ENCODE measurements around the gene MGAT3. TPM values are rescaled to one million over a fixed set of nuclear protein-coding genes. Genes with fewer than 3 reads are reported as not detected.
"Not testable (repeated sequence)": the region's sequence is repeated elsewhere in the genome, so short reads cannot be mapped to it uniquely, and the experiment has no call there.

MGAT3 gene
- total and polyA plus RNA-seq, 12 donors: 0.42 to 6.9 (median 1.7) TPM

DNA sequence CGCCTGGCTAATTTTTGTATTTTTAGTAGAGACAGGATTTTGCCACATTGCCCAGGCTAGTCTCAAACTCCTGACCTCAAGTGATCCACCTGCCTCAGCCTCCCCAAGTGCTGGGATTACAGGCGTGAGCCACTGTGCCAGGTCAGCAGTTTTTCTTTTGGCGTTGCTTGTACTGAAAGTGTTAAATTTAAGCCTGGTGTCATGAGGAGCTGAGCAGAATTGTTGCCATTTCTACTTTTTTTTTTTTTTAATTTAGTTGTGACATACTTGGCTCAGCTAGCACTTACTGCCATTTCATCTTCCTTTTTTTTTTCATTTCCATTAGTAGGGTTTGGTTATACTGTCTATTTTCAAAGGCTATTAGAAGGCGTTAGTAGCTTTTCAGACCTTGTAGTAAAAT, 46.5 kb upstream of the MGAT3 start:
- DNase-seq: no peak
- no peaks in the 10 kb centered on the region for H3K9me3 ChIP-seq (replicated peaks in 1 of 3)
- no peak overlapping the region for H3K4me3 ChIP-seq
- no peak for TF ChIP-seq POLR2A (IDR thresholded peaks at IDR 0.05)
- TF ChIP-seq, protein P1, sequence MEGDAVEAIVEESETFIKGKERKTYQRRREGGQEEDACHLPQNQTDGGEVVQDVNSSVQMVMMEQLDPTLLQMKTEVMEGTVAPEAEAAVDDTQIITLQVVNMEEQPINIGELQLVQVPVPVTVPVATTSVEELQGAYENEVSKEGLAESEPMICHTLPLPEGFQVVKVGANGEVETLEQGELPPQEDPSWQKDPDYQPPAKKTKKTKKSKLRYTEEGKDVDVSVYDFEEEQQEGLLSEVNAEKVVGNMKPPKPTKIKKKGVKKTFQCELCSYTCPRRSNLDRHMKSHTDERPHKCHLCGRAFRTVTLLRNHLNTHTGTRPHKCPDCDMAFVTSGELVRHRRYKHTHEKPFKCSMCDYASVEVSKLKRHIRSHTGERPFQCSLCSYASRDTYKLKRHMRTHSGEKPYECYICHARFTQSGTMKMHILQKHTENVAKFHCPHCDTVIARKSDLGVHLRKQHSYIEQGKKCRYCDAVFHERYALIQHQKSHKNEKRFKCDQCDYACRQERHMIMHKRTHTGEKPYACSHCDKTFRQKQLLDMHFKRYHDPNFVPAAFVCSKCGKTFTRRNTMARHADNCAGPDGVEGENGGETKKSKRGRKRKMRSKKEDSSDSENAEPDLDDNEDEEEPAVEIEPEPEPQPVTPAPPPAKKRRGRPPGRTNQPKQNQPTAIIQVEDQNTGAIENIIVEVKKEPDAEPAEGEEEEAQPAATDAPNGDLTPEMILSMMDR (IDR thresholded peaks at IDR 0.05): no peak
- H3K27me3 ChIP-seq: no peaks in the 10 kb centered on the region
- 82 to 90% (median 84%) methylated on average over 4 of the region's 4 CpGs for WGBS, 4 donors
- intact Hi-C loops (cut with DNase I): no loop called here
- H3K36me3 ChIP-seq (replicated peaks in 1 of 2): peaks cover 0 to 1% of the 10 kb centered on the region in 2 donors
- no peak overlapping the region for H3K27ac ChIP-seq
- peaks cover 0 to 20% of the 10 kb centered on the region in 2 donors for H3K4me1 ChIP-seq (replicated peaks in 1 of 2)

- H3K27ac ChIP-seq; intact Hi-C loops (cut with DNase I); H3K4me3 ChIP-seq; DNase-seq; H3K9me3 ChIP-seq (replicated peaks in 1 of 3); H3K27me3 ChIP-seq: not testable (repeated sequence)
- Histone ChIP-seq H3K36me3 (replicated peaks in 1 of 2) (peaks cover 0 to 18% of the 10 kb centered on the region in 2 donors), H3K4me1 (replicated peaks in 1 of 2) (peaks cover 0 to 21% of the 10 kb centered on the region in 2 donors)
- 81 to 90% (median 86%) methylated on average over 11 of the region's 11 CpGs for WGBS, 4 donors
Observed at GRCh38 chr22:39411828-39412365, 44.9 kb upstream of the MGAT3 start.

- intact Hi-C loops (cut with DNase I); H3K9me3 ChIP-seq (replicated peaks in 1 of 3); H3K27ac ChIP-seq; H3K4me3 ChIP-seq; DNase-seq; H3K27me3 ChIP-seq: not testable (repeated sequence)
- peaks cover 0 to 21% of the 10 kb centered on the region in 2 donors for H3K4me1 ChIP-seq (replicated peaks in 1 of 2)
- peaks cover 0 to 31% of the 10 kb centered on the region in 2 donors for H3K36me3 ChIP-seq (replicated peaks in 1 of 2)
- 91 to 94% (median 92%) methylated on average over 7 of the region's 7 CpGs for WGBS, 4 donors
Observed at GRCh38 chr22:39413204-39413603, 43.6 kb upstream of the MGAT3 start.

DNA sequence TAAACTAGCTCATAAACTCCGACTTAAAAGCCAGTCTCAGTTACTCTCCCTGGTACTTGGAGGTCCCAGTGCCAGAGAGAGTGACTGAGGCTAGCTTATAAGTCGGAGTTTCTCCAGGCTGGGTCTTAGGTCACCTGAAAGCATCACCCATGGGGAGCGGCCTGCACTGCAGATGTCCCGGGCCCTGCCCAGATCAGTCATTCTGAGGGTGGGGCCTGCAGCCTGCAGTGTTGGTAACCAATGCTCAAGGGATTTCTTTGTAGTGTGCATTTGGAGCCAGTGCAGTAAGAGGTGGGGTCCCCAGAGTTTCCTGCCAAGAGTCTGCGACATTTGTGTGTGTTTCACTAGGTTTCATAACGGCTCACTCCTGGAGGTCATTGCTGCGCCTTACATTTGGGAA, 42.4 kb upstream of the MGAT3 start:
- no peak for DNase-seq
- Histone ChIP-seq H3K4me1 (replicated peaks in 1 of 2) (peaks cover 0 to 18% of the 10 kb centered on the region in 2 donors), H3K27ac (no peak overlapping the region), H3K27me3 (no peaks in the 10 kb centered on the region), H3K9me3 (replicated peaks in 1 of 3) (no peaks in the 10 kb centered on the region), H3K36me3 (replicated peaks in 1 of 2) (peaks cover 0 to 42% of the 10 kb centered on the region in 2 donors), H3K4me3 (no peak overlapping the region)
- intact Hi-C loops (cut with DNase I): no loop called here
- WGBS, 4 donors: 75 to 83% (median 79%) methylated on average over 5 to 7 of the region's 7 CpGs
- TF ChIP-seq, protein P1 (IDR thresholded peaks at IDR 0.05): no peak
- TF ChIP-seq POLR2A (IDR thresholded peaks at IDR 0.05): no peak

DNA sequence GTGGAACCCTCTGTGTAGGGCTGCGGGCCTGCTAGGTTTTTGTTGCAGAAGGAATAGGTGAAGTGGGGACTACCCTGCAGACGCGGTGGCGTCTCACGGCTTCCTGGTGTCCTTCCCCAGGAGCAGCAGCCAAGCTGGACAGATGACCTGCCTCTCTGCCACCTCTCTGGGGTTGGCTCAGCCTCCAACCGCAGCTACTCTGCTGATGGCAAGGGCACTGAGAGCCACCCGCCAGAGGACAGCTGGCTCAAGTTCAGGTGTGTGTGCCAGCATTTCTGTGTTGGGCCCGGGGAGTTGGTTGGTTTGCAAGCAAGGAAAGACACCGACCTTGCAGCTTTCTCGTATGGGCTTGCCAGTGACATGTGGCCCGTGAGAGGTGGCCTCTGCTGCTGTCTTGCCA, 41.9 kb upstream of the MGAT3 start:
- WGBS, 4 donors: 40 to 59% (median 43%) methylated on average over 5 to 11 of the region's 11 CpGs

More for the DNA sequence above, 41.9 kb upstream of the MGAT3 start:
- no peaks in the 10 kb centered on the region for H3K9me3 ChIP-seq (replicated peaks in 1 of 3)
- H3K4me1 ChIP-seq (replicated peaks in 1 of 2): peaks cover 0 to 18% of the 10 kb centered on the region in 2 donors
- TF ChIP-seq, protein P1 (IDR thresholded peaks at IDR 0.05): no peak
- no peak for TF ChIP-seq POLR2A (IDR thresholded peaks at IDR 0.05)
- no peak overlapping the region for H3K27ac ChIP-seq
- H3K36me3 ChIP-seq (replicated peaks in 1 of 2): peaks cover 0 to 47% of the 10 kb centered on the region in 2 donors
- intact Hi-C loops (cut with DNase I): no loop called here
- DNase-seq: peak; percentile 61 to 88 (median 86)
- H3K4me3 ChIP-seq: no peak overlapping the region
- no peaks in the 10 kb centered on the region for H3K27me3 ChIP-seq

Data from adrenal gland (tissue), 12 donors.